Measurements from ENCODE around the gene ZFAND3.

ZFAND3 gene

GRCh38 chr6:37819177-37819801 lies at the start of gene ZFAND3:
Gene ZFAND3 (plus strand): TSS chr6:37819727. CDS start chr6:37819946, 219 bp downstream.
- DNase-seq (ENCODE audit: low read depth) = peak; percentile 88

GRCh38 chr6:37774028-37774680 lies 45.4 kb upstream of the ZFAND3 start:
- no peak for DNase-seq (ENCODE audit: low read depth)

- DNase-seq (ENCODE audit: low read depth) = no peak
Observed at GRCh38 chr6:37776566-37776965, 43.0 kb upstream of the ZFAND3 start.

GRCh38 chr6:37777272-37777834 lies 42.2 kb upstream of the ZFAND3 start:
- no peak for DNase-seq (ENCODE audit: low read depth)

GRCh38 chr6:37779111-37779800 lies 40.3 kb upstream of the ZFAND3 start:
- no peak for DNase-seq (ENCODE audit: low read depth)

- no peak for DNase-seq (ENCODE audit: low read depth)
Observed at GRCh38 chr6:37779902-37780628, 39.5 kb upstream of the ZFAND3 start.

GRCh38 chr6:37781788-37782187 lies 37.7 kb upstream of the ZFAND3 start:
- DNase-seq (ENCODE audit: low read depth) = no peak

- no peak for DNase-seq (ENCODE audit: low read depth)
Observed at GRCh38 chr6:37783025-37783855, 36.3 kb upstream of the ZFAND3 start.

- no peak for DNase-seq (ENCODE audit: low read depth)
Observed at GRCh38 chr6:37783856-37784584, 35.5 kb upstream of the ZFAND3 start.

- DNase-seq (ENCODE audit: low read depth) = no peak
Observed at GRCh38 chr6:37784585-37784967, 35.0 kb upstream of the ZFAND3 start.

- DNase-seq (ENCODE audit: low read depth) = no peak
Observed at GRCh38 chr6:37785002-37785662, 34.4 kb upstream of the ZFAND3 start.

GRCh38 chr6:37785663-37786270 lies 33.8 kb upstream of the ZFAND3 start:
- no peak for DNase-seq (ENCODE audit: low read depth)

- no peak for DNase-seq (ENCODE audit: low read depth)
Observed at GRCh38 chr6:37787216-37787615, 32.3 kb upstream of the ZFAND3 start.

- DNase-seq (ENCODE audit: low read depth) = no peak
Observed at GRCh38 chr6:37788259-37788658, 31.3 kb upstream of the ZFAND3 start.

GRCh38 chr6:37791156-37791919 lies 28.2 kb upstream of the ZFAND3 start:
- DNase-seq (ENCODE audit: low read depth) = peak; percentile 82

- DNase-seq (ENCODE audit: low read depth) = no peak
Observed at GRCh38 chr6:37792457-37793033, 27.0 kb upstream of the ZFAND3 start.

GRCh38 chr6:37793067-37793466 lies 26.5 kb upstream of the ZFAND3 start:
- DNase-seq (ENCODE audit: low read depth) = no peak

GRCh38 chr6:37794825-37795224 lies 24.7 kb upstream of the ZFAND3 start:
- no peak for DNase-seq (ENCODE audit: low read depth)

Data from activated T-cell treated with anti-CD3 and anti-CD28 coated beads for 24 hours (primary cell).